NOMO-1 treated with dmso at 0.1 percent for 144 hours (cell line): ENCODE data around the gene LRP5.
"Not testable (repeated sequence)": the region's sequence is repeated elsewhere in the genome, so short reads cannot be mapped to it uniquely, and the experiment has no call there.

Experiments
- DNase-seq: peaks from one replicate; lab custom pipeline; 2025; ENCODE audit not compliant: unreplicated experiment; lab: John Stamatoyannopoulos, UW

LRP5 gene

GRCh38 chr11:68413591-68413999 is 101.2 kb downstream of the LRP5 start:
- no peak for DNase-seq

GRCh38 chr11:68414496-68415221 is 102.3 kb downstream of the LRP5 start:
- DNase-seq: no peak

GRCh38 chr11:68416070-68416578 is 103.7 kb downstream of the LRP5 start:
- no peak for DNase-seq

- no peak for DNase-seq
Measured at GRCh38 chr11:68418648-68419047, 106.3 kb downstream of the LRP5 start.

- no peak for DNase-seq
Measured at GRCh38 chr11:68420171-68420570, 107.8 kb downstream of the LRP5 start.

GRCh38 chr11:68423481-68423880 is 111.1 kb downstream of the LRP5 start:
- DNase-seq: no peak

- DNase-seq: no peak
Measured at GRCh38 chr11:68424101-68424632, 111.8 kb downstream of the LRP5 start.

- DNase-seq: no peak
Measured at GRCh38 chr11:68424981-68425865, 112.8 kb downstream of the LRP5 start.

- DNase-seq: no peak
Measured at GRCh38 chr11:68425866-68426380, 113.5 kb downstream of the LRP5 start.

- no peak for DNase-seq
Measured at GRCh38 chr11:68429661-68430060, 117.3 kb downstream of the LRP5 start.

- DNase-seq: no peak
Measured at GRCh38 chr11:68430384-68430783, 118.0 kb downstream of the LRP5 start.

GRCh38 chr11:68430801-68431200 is 118.4 kb downstream of the LRP5 start:
- DNase-seq: no peak

GRCh38 chr11:68431984-68432645 is 119.7 kb downstream of the LRP5 start:
- no peak for DNase-seq

GRCh38 chr11:68432874-68433273 is 120.5 kb downstream of the LRP5 start:
- no peak for DNase-seq

- DNase-seq: no peak
Measured at GRCh38 chr11:68433541-68433940, 121.2 kb downstream of the LRP5 start.

- not testable (repeated sequence) for DNase-seq
Measured at GRCh38 chr11:68434159-68434558, 121.8 kb downstream of the LRP5 start.

GRCh38 chr11:68436162-68436888 is 123.9 kb downstream of the LRP5 start:
- DNase-seq: no peak

- DNase-seq: no peak
Measured at GRCh38 chr11:68436985-68437926, 124.9 kb downstream of the LRP5 start.
